A673 (cell line): ENCODE results near the gene ZNF444. TPM values are rescaled to one million over a fixed set of nuclear protein-coding genes. Genes with fewer than 3 reads are reported as not detected.

Experiments
- BruUV-seq: library from RNA; stranded (reverse); fragments of 400-500 nt; replicated peaks from 2 replicates; lab custom pipeline; 2021; lab: Mats Ljungman, UMichigan
- CTCF ChIA-PET: fragments of 300-600 bp; sonication (Branson Sonifier 250); formaldehyde crosslinking; loops from one replicate; lab custom pipeline; 2022; ENCODE audit warnings: antibody characterized with exemption; lab: Charles Lee
- POLR2A ChIA-PET: fragments of 300-600 bp; sonication (Branson Sonifier 250); formaldehyde crosslinking; loops from one replicate; lab custom pipeline; 2022; ENCODE audit warnings: antibody characterized with exemption; ENCODE audit not compliant: low non-redundant PET; lab: Charles Lee
- DNase-seq: peaks from one replicate; pipeline ENCODE4 v3.0.0-alpha.2; 2015; ENCODE audit warnings: low spot score
- H3K27ac ChIP-seq: fragments of 200-600 bp; sonication (generic); 2 replicates; pipeline ENCODE4 v1.5.1; 2016; ENCODE audit warnings: mixed run types, low read depth, mild to moderate bottlenecking, mixed read lengths, antibody characterized with exemption, low read length; ENCODE audit not compliant: poor library complexity, severe bottlenecking
- H3K27me3 ChIP-seq: fragments of 200-600 bp; sonication (generic); replicated peaks from 2 replicates; pipeline ENCODE4 v1.6.1; 2017; ENCODE audit warnings: mixed run types, low read depth, mild to moderate bottlenecking, mixed read lengths, antibody characterized with exemption, low read length; ENCODE audit not compliant: insufficient read depth, poor library complexity
- H3K36me3 ChIP-seq: fragments of 200-600 bp; sonication (generic); 2 replicates; pipeline ENCODE4 v1.6.1; 2016; ENCODE audit warnings: mixed run types, mild to moderate bottlenecking, mixed read lengths, antibody characterized with exemption, low read length; ENCODE audit not compliant: insufficient read depth, poor library complexity, severe bottlenecking
- H3K4me1 ChIP-seq: fragments of 200-600 bp; sonication (generic); 2 replicates; pipeline ENCODE4 v1.6.1; 2017; ENCODE audit warnings: mixed run types, mild to moderate bottlenecking, mixed read lengths, antibody characterized with exemption, low read length; ENCODE audit not compliant: insufficient read depth, poor library complexity, severe bottlenecking
- H3K4me3 ChIP-seq: fragments of 200-600 bp; sonication (generic); 2 replicates; pipeline ENCODE4 v1.5.1; 2016; ENCODE audit warnings: low read depth, mixed run types, mild to moderate bottlenecking, mixed read lengths, low read length; ENCODE audit not compliant: poor library complexity, severe bottlenecking
- H3K9me3 ChIP-seq: fragments of 200-600 bp; sonication (generic); 2 replicates; pipeline ENCODE4 v1.6.1; 2016; ENCODE audit warnings: mixed run types, low read depth, mild to moderate bottlenecking, mixed read lengths, antibody characterized with exemption, low read length; ENCODE audit not compliant: poor library complexity, severe bottlenecking
- CTCF ChIP-seq: fragments of 300-800, 200-600 bp; sonication (generic); conservative IDR thresholded peaks from 2 replicates; pipeline ENCODE4 v1.5.1; 2017; ENCODE audit warnings: low read depth, mild to moderate bottlenecking, antibody characterized with exemption, low read length, moderate library complexity, mixed read lengths
- EZH2 ChIP-seq: fragments of 200-600 bp; sonication (generic); IDR thresholded peaks from 2 replicates; pipeline ENCODE4 v1.6.1; 2017; ENCODE audit warnings: borderline replicate concordance, low read depth, mild to moderate bottlenecking, mixed read lengths, antibody characterized with exemption, low read length; ENCODE audit not compliant: poor library complexity, severe bottlenecking
- intact Hi-C: fragments of 100-400 bp; cut with micrococcal nuclease; formaldehyde crosslinking; loops from one replicate; pipeline ENCODE4 v1.10.0; 2022; ENCODE audit not compliant: unreplicated experiment
- total RNA-seq: library from RNA; stranded (reverse); gene quantifications from 2 replicates; pipeline ENCODE4 v1.2.3, GENCODE V29; 2021

ZNF444 gene
- total RNA-seq, 1 experiment from 2014 or later = 45.3 TPM

DNA sequence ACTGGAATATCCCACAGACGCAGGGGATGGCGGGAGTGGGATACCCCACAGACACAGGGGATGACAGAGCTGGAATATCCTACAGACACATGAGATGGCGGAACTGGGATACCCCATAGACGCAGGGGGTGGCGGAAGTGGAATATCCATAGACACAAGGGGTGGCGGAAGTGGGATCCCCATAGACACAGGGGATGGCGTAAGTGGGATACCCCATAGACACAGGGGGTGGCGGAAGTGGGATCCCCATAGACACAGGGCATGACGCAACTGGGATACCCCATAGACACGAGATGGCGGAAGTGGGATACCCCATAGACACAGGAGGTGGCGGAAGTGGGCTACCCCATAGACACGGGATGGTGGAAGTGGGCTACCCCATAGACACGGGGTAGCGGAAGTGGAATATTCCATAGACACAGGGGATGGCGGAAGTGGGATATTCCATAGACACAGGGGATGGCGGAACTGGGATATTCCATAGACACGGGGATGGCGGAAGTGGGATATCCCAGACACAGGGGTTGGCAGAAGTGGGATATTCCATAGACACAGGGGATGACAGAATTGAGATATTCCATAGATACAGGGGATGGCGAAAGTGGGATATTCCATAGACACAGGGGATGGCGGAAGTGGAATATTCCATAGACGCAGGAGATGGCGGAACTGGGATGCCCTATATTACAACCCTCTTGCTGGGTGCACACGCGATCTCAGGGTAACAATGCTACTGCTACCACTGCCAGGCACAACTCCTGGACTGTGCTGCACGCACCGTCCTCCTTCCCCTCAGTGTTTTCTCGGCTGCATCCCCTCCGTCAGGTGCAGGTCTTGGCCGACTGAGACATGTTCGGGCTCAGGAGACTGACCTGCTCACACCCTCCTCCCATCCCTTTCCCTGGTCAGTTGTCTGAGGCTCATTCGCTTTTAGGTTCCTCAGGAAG, 48.1 kb upstream of the ZNF444 start:
- intact Hi-C loops = no loop called here
- Histone ChIP-seq H3K27me3 (no peaks in the 10 kb centered on the region), H3K9me3 (no peaks in the 10 kb centered on the region), H3K27ac (no peak overlapping the region), H3K4me3 (no peak overlapping the region), H3K4me1 (peaks cover 10% of the 10 kb centered on the region), H3K36me3 (no peaks in the 10 kb centered on the region)
- ChIA-PET POLR2A (no interaction called here), CTCF (no interaction called here)
- DNase-seq = no peak
- TF ChIP-seq CTCF = no peak
- no TSS peak for BruUV-seq

GRCh38 chr19:56094449-56094848, 46.6 kb upstream of the ZNF444 start:
- BruUV-seq = no TSS peak
- TF ChIP-seq CTCF (no peak), EZH2 (no peak)
- H3K4me1 ChIP-seq = peaks cover 10% of the 10 kb centered on the region
- DNase-seq = no peak
- H3K4me3 ChIP-seq = no peak overlapping the region
- no peaks in the 10 kb centered on the region for H3K27me3 ChIP-seq
- CTCF ChIA-PET = no interaction called here
- intact Hi-C loops = no loop called here
- H3K9me3 ChIP-seq = no peaks in the 10 kb centered on the region
- POLR2A ChIA-PET = no interaction called here
- no peaks in the 10 kb centered on the region for H3K36me3 ChIP-seq
- no peak overlapping the region for H3K27ac ChIP-seq

DNA sequence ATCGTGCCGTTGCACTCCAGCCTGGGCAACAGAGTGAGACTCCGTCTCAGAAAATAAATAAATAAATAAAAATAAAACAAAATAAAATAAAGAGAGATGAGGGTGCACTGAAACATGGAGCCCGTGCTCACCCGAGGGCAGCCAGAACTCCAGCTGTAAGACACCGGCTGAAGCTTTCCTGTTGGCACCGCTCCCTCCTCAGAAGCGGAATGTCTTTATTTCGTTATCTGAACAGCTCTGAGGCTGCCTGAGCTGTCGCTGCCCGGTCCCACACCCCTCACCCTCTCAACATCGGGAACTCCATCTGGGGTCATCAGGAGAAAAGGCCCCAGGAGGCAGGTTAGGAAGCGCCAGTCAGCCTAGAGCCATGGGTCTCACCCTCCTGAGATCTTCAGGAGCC, 44.4 kb upstream of the ZNF444 start:
- POLR2A ChIA-PET = no interaction called here
- Histone ChIP-seq H3K27ac (no peak overlapping the region), H3K4me1 (peaks cover 3% of the 10 kb centered on the region), H3K36me3 (peaks cover 3% of the 10 kb centered on the region), H3K9me3 (no peaks in the 10 kb centered on the region), H3K4me3 (no peak overlapping the region), H3K27me3 (no peaks in the 10 kb centered on the region)
- no peak for DNase-seq
- CTCF ChIA-PET = no interaction called here
- no TSS peak for BruUV-seq
- no peak for TF ChIP-seq CTCF
- no peak for TF ChIP-seq EZH2
- intact Hi-C loops = no loop called here
